ENCODE data around the gene HOXD8. TPM values are rescaled to one million over a fixed set of nuclear protein-coding genes. Genes with fewer than 3 reads are reported as not detected.
A peak's percentile ranks its signal among the peaks of the same experiment; 100 is the strongest.

Gene HOXD8
- total and polyA plus RNA-seq, 2 of the 8 experiments (the other 6 are each of a cell fraction or from before 2014, with no cell fraction given): not detected

DNA sequence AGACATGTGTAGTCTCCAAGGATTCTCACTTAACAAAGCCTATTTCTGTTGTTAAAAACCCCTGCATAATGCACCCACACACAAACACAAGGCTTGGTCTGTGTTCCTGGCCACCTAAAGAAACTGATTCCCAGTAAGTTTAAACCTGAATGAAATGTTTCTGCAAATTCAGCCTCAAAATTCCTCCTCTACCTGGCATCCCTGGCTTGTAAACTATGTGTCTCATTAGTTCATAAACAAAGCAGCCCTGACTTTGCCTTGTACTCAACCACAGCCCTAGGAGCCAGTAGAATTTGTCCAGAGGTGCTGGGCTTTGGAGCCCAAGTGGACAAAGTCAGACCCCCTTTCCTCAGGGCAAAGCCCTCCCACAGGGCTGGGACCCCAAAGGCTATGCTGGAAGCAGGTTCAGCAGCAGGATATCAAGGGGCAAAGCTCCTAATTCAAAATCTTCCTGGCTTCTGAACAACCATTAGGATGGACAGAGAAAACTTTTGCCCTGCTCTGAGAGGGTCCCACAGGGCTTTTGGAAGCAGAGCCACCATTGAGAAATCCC is 39.6 kb upstream of the HOXD8 start:
- FAIRE-seq: no peak
- H4K8ac ChIP-seq (ENCODE audit: extremely low read depth, insufficient read depth, low read length): no peak overlapping the region
- peak overlapping the region; percentile 55; the same call in 1 of the 2 replicates for H2BK12ac ChIP-seq (ENCODE audit: low read depth, low read length)
- no peak overlapping the region for H2BK20ac ChIP-seq (ENCODE audit: low read length)
- peak; percentile 89 for TF ChIP-seq RNF2 (IDR thresholded peaks at IDR 0.05; ENCODE audit: borderline replicate concordance, low read depth, low read length, missing control alignments, poor library complexity, severe bottlenecking)
- peak; percentile 21 for TF ChIP-seq EZH2 (IDR thresholded peaks at IDR 0.05; ENCODE audit: low read depth, low read length, severe bottlenecking)
- TF ChIP-seq SUZ12 (IDR thresholded peaks at IDR 0.05; ENCODE audit: low read length): peak; percentile 1; the same call in 1 of the 2 replicates
- TF ChIP-seq RAD21 (IDR thresholded peaks at IDR 0.05 in 1 of 2, conservative IDR thresholded peaks at IDR 0.05 in 1 of 2; ENCODE audit: low read depth in 2 of 2, low read length in 2 of 2): no peak
- no peak overlapping the region for H3K23ac ChIP-seq (ENCODE audit: insufficient read length)
- no peak overlapping the region for H3K27ac ChIP-seq (ENCODE audit: low read depth, low read length)
- H3K4ac ChIP-seq (replicated peaks; ENCODE audit: insufficient read length, low read depth, low read length): no peak overlapping the region
- no peaks in the 10 kb centered on the region; a peak in 1 of 4 replicates for H3K9me3 ChIP-seq (ENCODE audit: insufficient read depth in 2 of 2, low read depth in 1 of 2, low read length in 1 of 2)
- H3K4me2 ChIP-seq (ENCODE audit: insufficient read depth in 1 of 2, low read depth in 2 of 2, low read length in 2 of 2): no peak overlapping the region
- H3K27me3 ChIP-seq (replicated peaks in 1 of 4; ENCODE audit: control insufficient read depth in 3 of 4, extremely low read depth in 1 of 4, insufficient read depth in 3 of 4, low read length in 3 of 4): peaks cover 93 to 100% (median 99%) of the 10 kb centered on the region in 4 experiments
- H3K4me3 ChIP-seq (ENCODE audit: extremely low read depth in 1 of 4, insufficient read depth in 2 of 4, low read depth in 3 of 4, low read length in 4 of 4): no peak overlapping the region
- 0 out of 2 replicates have a peak overlapping the region, but pooled peaks have one; percentile 49 for H2BK15ac ChIP-seq (ENCODE audit: low read length)
- no peak overlapping the region for H3K14ac ChIP-seq (ENCODE audit: insufficient read length)
- H2BK120ac ChIP-seq (replicated peaks; ENCODE audit: low read depth, low read length): no peak overlapping the region
- no peak overlapping the region for H4K91ac ChIP-seq (replicated peaks; ENCODE audit: insufficient read length, low read length)
- H2AFZ ChIP-seq (ENCODE audit: low read length): no peak overlapping the region
- peaks cover 19 to 37% of the 10 kb centered on the region in 2 experiments for H4K20me1 ChIP-seq (replicated peaks in 1 of 2; ENCODE audit: control insufficient read depth in 1 of 2, insufficient read depth in 2 of 2, low read length in 2 of 2)
- peaks cover 0 to 12% (median 10%) of the 10 kb centered on the region in 4 experiments; a peak in 6 of 7 replicates for H3K4me1 ChIP-seq (replicated peaks in 1 of 4; ENCODE audit: control insufficient read depth in 3 of 4, insufficient read depth in 4 of 4, low read length in 3 of 4)
- no peaks in the 10 kb centered on the region for H3K79me1 ChIP-seq (ENCODE audit: low read depth, low read length)
- H2AK5ac ChIP-seq (ENCODE audit: low read depth, low read length): no peak overlapping the region
- no peak overlapping the region for H3K18ac ChIP-seq (ENCODE audit: extremely low read depth, low read length)
- H3K79me2 ChIP-seq (ENCODE audit: control insufficient read depth in 1 of 2, insufficient read depth in 2 of 2, low read length in 2 of 2): no peaks in the 10 kb centered on the region
- no peak overlapping the region for H4K5ac ChIP-seq (ENCODE audit: insufficient read length, low read depth, low read length)
- H2BK5ac ChIP-seq (ENCODE audit: low read depth, low read length): no peak overlapping the region
- peaks cover 2% of the 10 kb centered on the region; the same call in 1 of the 2 replicates for H3K23me2 ChIP-seq (ENCODE audit: low read depth, low read length)
- peak in 1 of 2 experiments; percentile 40 for DNase-seq (ENCODE audit: low read depth in 1 of 2, low spot score in 2 of 2)
- no peak overlapping the region for H3K9ac ChIP-seq (replicated peaks in 1 of 4; ENCODE audit: extremely low read depth in 1 of 4, low read depth in 3 of 4, low read length in 3 of 4)
- POLR2A ChIA-PET (ENCODE audit: partially characterized antibody): no interaction called here
- peaks cover 0 to 5% (median 0%) of the 10 kb centered on the region in 4 experiments; a peak in 1 of 8 replicates for H3K36me3 ChIP-seq (ENCODE audit: control insufficient read depth in 2 of 4, insufficient read depth in 4 of 4, low read length in 3 of 4)
- no peak overlapping the region for H3K56ac ChIP-seq (replicated peaks; ENCODE audit: insufficient read length, low read depth, low read length)
- CTCF ChIA-PET (ENCODE audit: partially characterized antibody): interaction anchor here (1.0 to 2.7 kb wide), 4 partner anchors 10 to 400 kb away, joined by 3 to 13 read pairs (median 8); no protein-coding TSS in a partner anchor
